MM.1S (cell line): ENCODE measurements around the gene ITGB2.

Experiments
- DNase-seq: peaks from one replicate; pipeline ENCODE4 v3.0.0-alpha.2; 2015
- H2AFZ ChIP-seq: fragments of 300-600 bp; sonication (generic); 2 replicates; pipeline ENCODE4 v1.6.0; 2016; ENCODE audit warnings: antibody characterized with exemption, low read length
- H3F3A ChIP-seq: fragments of 300-600 bp; sonication (generic); 2 replicates; pipeline ENCODE4 v1.6.1; 2016; ENCODE audit warnings: mild to moderate bottlenecking, antibody characterized with exemption, low read length, moderate library complexity, mixed read lengths; ENCODE audit not compliant: insufficient read depth
- H3K27ac ChIP-seq: fragments of 300-600 bp; sonication (generic); 2 replicates; pipeline ENCODE4 v1.5.1; 2016; ENCODE audit warnings: mild to moderate bottlenecking, low read length
- H3K27me3 ChIP-seq: fragments of 300-600 bp; sonication (generic); replicated peaks from 2 replicates; pipeline ENCODE4 v1.6.0; 2016; ENCODE audit warnings: low read length; ENCODE audit not compliant: insufficient read depth
- H3K36me3 ChIP-seq: fragments of 300-600 bp; sonication (generic); replicated peaks from 2 replicates; pipeline ENCODE4 v1.6.1; 2016; ENCODE audit warnings: mild to moderate bottlenecking, low read length, mixed read lengths; ENCODE audit not compliant: insufficient read depth
- H3K4me1 ChIP-seq: fragments of 300-600 bp; sonication (generic); 2 replicates; pipeline ENCODE4 v1.6.1; 2016; ENCODE audit warnings: low read length, mixed read lengths
- H3K4me2 ChIP-seq: fragments of 300-600 bp; sonication (generic); 2 replicates; pipeline ENCODE4 v1.6.0; 2016; ENCODE audit warnings: low read depth, low read length
- H3K4me3 ChIP-seq: fragments of 300-600 bp; sonication (generic); 2 replicates; pipeline ENCODE4 v1.5.1; 2016; ENCODE audit warnings: low read length, mixed read lengths
- H3K79me2 ChIP-seq: fragments of 300-600 bp; sonication (generic); 2 replicates; pipeline ENCODE4 v1.6.1; 2016; ENCODE audit warnings: mixed run types, low read length, mixed read lengths
- H3K9ac ChIP-seq: fragments of 300-600 bp; sonication (generic); 2 replicates; pipeline ENCODE4 v1.6.1; 2016; ENCODE audit warnings: low read length, mixed read lengths
- H3K9me2 ChIP-seq: fragments of 300-600 bp; sonication (generic); replicated peaks from 2 replicates; pipeline ENCODE4 v1.6.1; 2016; ENCODE audit warnings: mild to moderate bottlenecking, low read length, mixed read lengths; ENCODE audit not compliant: insufficient read depth
- H3K9me3 ChIP-seq: fragments of 300-600 bp; sonication (generic); replicated peaks from 2 replicates; pipeline ENCODE4 v1.6.1; 2016; ENCODE audit warnings: mild to moderate bottlenecking, low read length, mixed read lengths; ENCODE audit not compliant: insufficient read depth
- H4K20me1 ChIP-seq: fragments of 300-600 bp; sonication (generic); 2 replicates; pipeline ENCODE4 v1.6.1; 2016; ENCODE audit warnings: mild to moderate bottlenecking, low read length, moderate library complexity, mixed read lengths; ENCODE audit not compliant: insufficient read depth
- EZH2 ChIP-seq: fragments of 300-600 bp; sonication (generic); optimal IDR thresholded peaks from 2 replicates; pipeline ENCODE3; 2017; ENCODE audit warnings: low read depth, mild to moderate bottlenecking, antibody characterized with exemption, low read length, mixed read lengths
- EZH2phosphoT487 ChIP-seq: fragments of 300-600 bp; sonication (generic); IDR thresholded peaks from 2 replicates; pipeline ENCODE4 v1.6.1; 2018; ENCODE audit warnings: antibody characterized with exemption, low read length
- TF ChIP-seq, protein P1 (sequence below): fragments of 300-600 bp; sonication (generic); IDR thresholded peaks from 2 replicates; pipeline ENCODE4 v1.5.1; 2016; ENCODE audit warnings: antibody characterized with exemption, low read length, mixed read lengths

ITGB2 gene

DNA sequence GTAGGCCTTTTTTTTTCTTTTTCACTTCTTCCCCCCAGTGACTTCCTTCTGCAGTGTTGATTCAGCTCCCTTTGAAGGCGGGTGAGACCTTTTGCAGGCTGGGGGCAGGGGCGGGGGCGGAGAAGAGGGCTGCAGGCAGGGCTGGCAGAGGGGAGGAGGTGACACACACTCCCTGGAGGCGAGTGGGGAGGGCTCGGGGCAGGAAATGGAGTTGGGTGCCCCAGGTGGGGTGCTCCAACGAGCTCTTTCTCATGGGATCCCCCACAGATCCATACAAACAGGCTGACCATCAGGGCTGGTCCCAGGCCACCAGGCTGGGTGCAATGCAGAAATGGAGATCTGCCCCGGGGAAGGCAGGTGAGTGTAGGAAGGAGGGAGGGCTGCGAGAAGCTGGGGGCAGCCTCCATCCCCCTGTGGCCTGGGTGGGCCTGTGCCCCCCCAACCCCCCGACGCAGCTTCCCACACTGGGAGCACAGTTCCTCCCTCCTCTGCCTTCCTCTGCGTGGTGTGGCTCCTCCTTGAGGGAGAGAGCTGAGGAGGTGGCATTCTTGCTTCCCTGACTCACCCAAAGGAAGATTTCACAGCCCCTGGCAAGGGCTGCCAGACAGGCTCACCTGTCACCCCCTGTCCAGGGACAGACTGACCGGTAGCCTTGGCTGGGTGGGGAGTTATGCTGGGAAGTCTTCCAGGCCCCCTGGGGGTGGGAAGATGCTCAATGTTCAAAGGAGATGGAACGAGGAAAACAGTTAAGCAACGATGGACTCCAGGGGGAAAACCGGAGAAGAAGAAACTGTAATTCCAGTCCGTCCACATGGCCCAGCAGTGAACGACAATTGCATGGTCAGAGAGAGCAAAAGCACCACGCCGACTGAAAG lies 7.1 kb upstream of the ITGB2 start:
- H3K9me3 ChIP-seq = no peaks in the 10 kb centered on the region
- H3K9me2 ChIP-seq = no peaks in the 10 kb centered on the region
- H3K4me1 ChIP-seq = no peaks in the 10 kb centered on the region
- no peak for DNase-seq
- peaks cover 95% of the 10 kb centered on the region for H3K27me3 ChIP-seq
- no peaks in the 10 kb centered on the region for H3K79me2 ChIP-seq
- no peak overlapping the region for H3K4me3 ChIP-seq
- H2AFZ ChIP-seq = no peak overlapping the region
- H3K36me3 ChIP-seq = no peaks in the 10 kb centered on the region
- H4K20me1 ChIP-seq = no peaks in the 10 kb centered on the region
- H3K9ac ChIP-seq = no peak overlapping the region
- no peak overlapping the region for H3K4me2 ChIP-seq
- TF ChIP-seq EZH2phosphoT487 (no peak), EZH2 (peak; percentile 69)
- TF ChIP-seq, protein P1, sequence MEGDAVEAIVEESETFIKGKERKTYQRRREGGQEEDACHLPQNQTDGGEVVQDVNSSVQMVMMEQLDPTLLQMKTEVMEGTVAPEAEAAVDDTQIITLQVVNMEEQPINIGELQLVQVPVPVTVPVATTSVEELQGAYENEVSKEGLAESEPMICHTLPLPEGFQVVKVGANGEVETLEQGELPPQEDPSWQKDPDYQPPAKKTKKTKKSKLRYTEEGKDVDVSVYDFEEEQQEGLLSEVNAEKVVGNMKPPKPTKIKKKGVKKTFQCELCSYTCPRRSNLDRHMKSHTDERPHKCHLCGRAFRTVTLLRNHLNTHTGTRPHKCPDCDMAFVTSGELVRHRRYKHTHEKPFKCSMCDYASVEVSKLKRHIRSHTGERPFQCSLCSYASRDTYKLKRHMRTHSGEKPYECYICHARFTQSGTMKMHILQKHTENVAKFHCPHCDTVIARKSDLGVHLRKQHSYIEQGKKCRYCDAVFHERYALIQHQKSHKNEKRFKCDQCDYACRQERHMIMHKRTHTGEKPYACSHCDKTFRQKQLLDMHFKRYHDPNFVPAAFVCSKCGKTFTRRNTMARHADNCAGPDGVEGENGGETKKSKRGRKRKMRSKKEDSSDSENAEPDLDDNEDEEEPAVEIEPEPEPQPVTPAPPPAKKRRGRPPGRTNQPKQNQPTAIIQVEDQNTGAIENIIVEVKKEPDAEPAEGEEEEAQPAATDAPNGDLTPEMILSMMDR = no peak
- no peaks in the 10 kb centered on the region for H3F3A ChIP-seq
- no peak overlapping the region for H3K27ac ChIP-seq

DNA sequence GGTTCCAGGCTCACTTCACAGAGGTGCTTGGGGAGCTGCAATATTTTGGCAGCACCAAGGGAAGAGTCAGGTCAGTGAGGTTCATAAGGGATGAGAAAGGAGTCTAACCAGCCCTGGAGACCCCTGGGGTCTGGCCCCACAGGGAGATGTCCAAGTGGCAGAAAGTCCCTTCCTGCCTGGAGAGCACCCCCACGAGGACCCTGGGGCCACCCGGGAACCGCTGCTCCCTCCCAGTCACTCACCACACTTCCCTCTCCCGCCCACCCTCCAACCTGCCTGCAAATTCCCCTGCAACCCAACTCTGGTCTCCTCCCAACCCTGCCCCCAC lies 6.5 kb upstream of the ITGB2 start:
- TF ChIP-seq EZH2phosphoT487 = no peak
- TF ChIP-seq EZH2 = no peak
- TF ChIP-seq, protein P1 = no peak
- Histone ChIP-seq H2AFZ (no peak overlapping the region), H3K27me3 (peaks cover 98% of the 10 kb centered on the region), H3K36me3 (no peaks in the 10 kb centered on the region), H4K20me1 (no peaks in the 10 kb centered on the region), H3K9me3 (no peaks in the 10 kb centered on the region), H3K4me2 (no peak overlapping the region), H3K4me1 (no peaks in the 10 kb centered on the region), H3K27ac (no peak overlapping the region), H3K79me2 (no peaks in the 10 kb centered on the region), H3K9ac (no peak overlapping the region), H3F3A (no peaks in the 10 kb centered on the region), H3K4me3 (no peak overlapping the region), H3K9me2 (no peaks in the 10 kb centered on the region)
- no peak for DNase-seq

DNA sequence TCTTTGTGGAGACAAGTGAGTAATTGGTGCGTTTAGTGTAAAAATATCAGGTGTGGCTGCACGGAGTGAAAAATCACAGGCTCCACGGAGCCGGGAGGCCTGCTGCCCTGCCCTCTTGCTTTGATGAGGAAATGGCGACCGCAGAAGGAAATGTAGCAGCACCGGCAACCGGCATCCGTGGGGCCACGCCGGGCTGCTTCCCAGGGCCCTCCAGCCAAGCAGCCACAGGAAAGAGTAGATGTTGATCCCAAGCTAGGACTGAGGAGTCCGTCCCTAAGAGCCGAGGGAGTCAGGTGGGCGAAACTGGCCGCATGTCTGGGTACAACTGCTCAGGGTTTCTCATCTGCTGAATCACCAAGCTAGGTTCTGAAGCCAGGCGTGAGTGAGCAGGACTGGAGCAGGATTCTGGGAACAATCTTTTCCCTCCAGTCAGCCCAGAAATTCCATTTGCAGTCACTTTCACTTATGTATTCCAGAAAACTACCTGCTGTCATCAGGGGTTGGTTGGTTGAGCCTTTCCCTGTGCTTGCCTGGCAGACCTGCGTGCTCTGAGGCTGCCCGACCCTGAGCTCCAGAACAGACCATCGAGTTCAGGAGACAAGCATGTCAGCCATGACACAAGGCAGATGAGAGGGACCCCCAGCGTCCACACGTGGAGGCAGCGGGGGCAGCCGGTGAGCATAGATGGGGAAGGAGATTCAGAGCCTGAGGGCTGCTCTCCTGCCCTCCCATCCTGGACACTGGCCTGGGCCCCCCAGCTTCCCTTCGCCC lies 5.8 kb upstream of the ITGB2 start:
- peaks cover 98% of the 10 kb centered on the region for H3K27me3 ChIP-seq
- H2AFZ ChIP-seq = no peak overlapping the region
- H3K4me2 ChIP-seq = no peak overlapping the region
- H3K4me3 ChIP-seq = no peak overlapping the region
- no peaks in the 10 kb centered on the region for H3K4me1 ChIP-seq
- H4K20me1 ChIP-seq = no peaks in the 10 kb centered on the region
- H3K36me3 ChIP-seq = no peaks in the 10 kb centered on the region
- H3K9ac ChIP-seq = no peak overlapping the region
- H3K79me2 ChIP-seq = no peaks in the 10 kb centered on the region
- no peak overlapping the region for H3K27ac ChIP-seq
- TF ChIP-seq EZH2 (no peak), EZH2phosphoT487 (peak; percentile 15; the same call in 1 of the 2 replicates)
- H3K9me2 ChIP-seq = no peaks in the 10 kb centered on the region
- no peak for DNase-seq
- H3K9me3 ChIP-seq = no peaks in the 10 kb centered on the region
- H3F3A ChIP-seq = no peaks in the 10 kb centered on the region
